Keratinocyte (primary cell): ENCODE results near the gene PTPN4. TPM values are rescaled to one million over a fixed set of nuclear protein-coding genes. Genes with fewer than 3 reads are reported as not detected.

Experiments
- DNase-seq: peaks from one replicate; pipeline ENCODE4 v3.0.0-alpha.2; 2011; ENCODE audit warnings: low read depth, missing footprints, low spot score
- FAIRE-seq: peaks from 2 replicates; lab custom pipeline; 2011; peaks lifted over from hg19 to GRCh38; lab: Jason Lieb, UNC
- H2AFZ ChIP-seq: 2 replicates; pipeline ENCODE4 v1.6.0; 2012; ENCODE audit warnings: low read length, control low read depth, inconsistent platforms; ENCODE audit not compliant: control insufficient read depth
- H3K27ac ChIP-seq: 2 replicates; pipeline ENCODE4 v1.5.1; 2011; ENCODE audit warnings: low read length; ENCODE audit not compliant: control insufficient read depth, insufficient read depth
- H3K27me3 ChIP-seq: 3 replicates; pipeline ENCODE4 v1.6.0; 2011; ENCODE audit warnings: low read length; ENCODE audit not compliant: control insufficient read depth, insufficient read depth; ENCODE audit errors: extremely low read depth
- H3K36me3 ChIP-seq, 2 experiments: 2 replicates in 1 of 2; 3 replicates in 1 of 2; pipeline ENCODE4 v1.5.1; 2011; ENCODE audit warnings: low read length in 2 of 2, mild to moderate bottlenecking in 1 of 2; ENCODE audit not compliant: control insufficient read depth in 2 of 2, insufficient read depth in 2 of 2; ENCODE audit errors: extremely low read depth in 1 of 2
- H3K4me1 ChIP-seq: 3 replicates; pipeline ENCODE4 v1.5.1; 2011; ENCODE audit warnings: low read length; ENCODE audit not compliant: control insufficient read depth, insufficient read depth; ENCODE audit errors: extremely low read depth
- H3K4me2 ChIP-seq: 3 replicates; pipeline ENCODE4 v1.6.0; 2011; ENCODE audit warnings: low read depth, low read length; ENCODE audit not compliant: control insufficient read depth, insufficient read depth; ENCODE audit errors: extremely low read depth
- H3K4me3 ChIP-seq, 3 experiments: fragments of 200-600 bp in 1 of 3; sonication (generic) in 1 of 3; 2 replicates in 2 of 3; 3 replicates in 1 of 3; pipeline ENCODE4 v1.5.1; 2011 to 2016; ENCODE audit warnings: low read length in 3 of 3, mild to moderate bottlenecking in 3 of 3, control low read depth in 2 of 3, inconsistent platforms in 1 of 3, low read depth in 1 of 3, mixed read lengths in 1 of 3, mixed run types in 1 of 3, moderate library complexity in 1 of 3; ENCODE audit not compliant: control insufficient read depth in 2 of 3, insufficient read depth in 2 of 3; ENCODE audit errors: extremely low read depth in 1 of 3
- H3K79me2 ChIP-seq: 2 replicates; pipeline ENCODE4 v1.6.0; 2012; ENCODE audit warnings: low read length; ENCODE audit not compliant: control insufficient read depth, insufficient read depth
- H3K9ac ChIP-seq: 3 replicates; pipeline ENCODE4 v1.6.0; 2011; ENCODE audit warnings: low read length; ENCODE audit not compliant: control insufficient read depth, insufficient read depth; ENCODE audit errors: extremely low read depth
- H3K9me1 ChIP-seq: 3 replicates; pipeline ENCODE4 v1.6.0; 2011; ENCODE audit warnings: low read length; ENCODE audit not compliant: control insufficient read depth, insufficient read depth; ENCODE audit errors: extremely low read depth
- H3K9me3 ChIP-seq: 2 replicates; pipeline ENCODE4 v1.5.1; 2012; ENCODE audit warnings: low read depth, low read length; ENCODE audit not compliant: control insufficient read depth
- H4K20me1 ChIP-seq: 3 replicates; pipeline ENCODE4 v1.6.0; 2011; ENCODE audit warnings: low read length; ENCODE audit not compliant: control insufficient read depth, insufficient read depth; ENCODE audit errors: extremely low read depth
- EZH2 ChIP-seq: IDR thresholded peaks from one replicate; pipeline ENCODE4 v1.6.1; 2012; ENCODE audit warnings: inconsistent platforms, mild to moderate bottlenecking, low read length, moderate library complexity
- dilution Hi-C: fragments of 300-500 bp; cut with MboI; formaldehyde crosslinking; loops from one replicate; pipeline ENCODE4 v1.7.0; 2020; ENCODE audit warnings: low sequenced_read_pairs; ENCODE audit not compliant: extremely low pct_ligation_motif_present
- polyA plus RNA-seq, 5 experiments: library from polyadenylated mRNA; depleted of rRNA in 3 of 5; stranded (reverse) in 3 of 5; stranded (forward) in 1 of 5; unstranded in 1 of 5; fragments of >200 nt; gene quantifications; 1 replicate in 1 of 5; 2 replicates in 3 of 5; 3 replicates in 1 of 5; pipeline versions ENCODE4 v1.2.1 to v1.2.3, GENCODE V29; 2011 to 2012; ENCODE audit warnings: missing spikeins in 2 of 5, low read depth in 1 of 5, low replicate concordance in 1 of 5
- TF ChIP-seq, protein P1 (sequence below), 3 experiments: IDR thresholded peaks in 1 of 3; conservative IDR thresholded peaks in 1 of 3; optimal IDR thresholded peaks in 1 of 3; 2 replicates in 2 of 3; 3 replicates in 1 of 3; pipeline versions ENCODE3 to v1.5.1; 2011; ENCODE audit warnings: low read length in 3 of 3, mild to moderate bottlenecking in 3 of 3, moderate library complexity in 2 of 3, control low read depth in 1 of 3, inconsistent platforms in 1 of 3; ENCODE audit not compliant: insufficient read depth in 2 of 3; ENCODE audit errors: extremely low read depth in 1 of 3

The PTPN4 gene
- polyA plus RNA-seq, 1 donor (not counting 4 experiments of a cell fraction or from before 2014, with no cell fraction given) = 20.6 TPM

DNA sequence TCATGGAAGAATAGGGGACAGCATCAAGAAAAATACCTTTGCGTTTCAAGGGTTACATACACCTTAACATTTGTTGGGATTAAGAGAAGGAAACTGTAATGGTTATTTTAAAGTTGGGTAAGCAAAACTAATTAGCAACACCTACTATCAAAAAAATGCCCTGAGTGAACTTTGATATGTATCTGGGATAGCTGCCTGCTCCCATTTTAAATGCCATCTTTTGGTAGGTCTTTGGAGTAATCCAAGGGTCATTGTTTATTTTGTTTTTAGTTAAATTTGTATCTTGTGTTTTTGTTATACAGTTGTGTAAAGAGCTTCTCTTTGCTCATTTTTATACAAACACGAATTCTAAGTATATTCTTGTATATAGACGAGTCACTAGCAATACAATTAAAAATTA lies 9.9 kb downstream of the PTPN4 start:
- H3K27ac ChIP-seq = no peak overlapping the region
- no peak overlapping the region for H3K4me3 ChIP-seq
- no peaks in the 10 kb centered on the region for H3K36me3 ChIP-seq
- no peaks in the 10 kb centered on the region for H3K9me1 ChIP-seq
- no peak overlapping the region for H3K9ac ChIP-seq
- no peaks in the 10 kb centered on the region for H4K20me1 ChIP-seq
- peaks cover 59% of the 10 kb centered on the region for H3K79me2 ChIP-seq
- TF ChIP-seq EZH2 = no peak
- TF ChIP-seq, protein P1, sequence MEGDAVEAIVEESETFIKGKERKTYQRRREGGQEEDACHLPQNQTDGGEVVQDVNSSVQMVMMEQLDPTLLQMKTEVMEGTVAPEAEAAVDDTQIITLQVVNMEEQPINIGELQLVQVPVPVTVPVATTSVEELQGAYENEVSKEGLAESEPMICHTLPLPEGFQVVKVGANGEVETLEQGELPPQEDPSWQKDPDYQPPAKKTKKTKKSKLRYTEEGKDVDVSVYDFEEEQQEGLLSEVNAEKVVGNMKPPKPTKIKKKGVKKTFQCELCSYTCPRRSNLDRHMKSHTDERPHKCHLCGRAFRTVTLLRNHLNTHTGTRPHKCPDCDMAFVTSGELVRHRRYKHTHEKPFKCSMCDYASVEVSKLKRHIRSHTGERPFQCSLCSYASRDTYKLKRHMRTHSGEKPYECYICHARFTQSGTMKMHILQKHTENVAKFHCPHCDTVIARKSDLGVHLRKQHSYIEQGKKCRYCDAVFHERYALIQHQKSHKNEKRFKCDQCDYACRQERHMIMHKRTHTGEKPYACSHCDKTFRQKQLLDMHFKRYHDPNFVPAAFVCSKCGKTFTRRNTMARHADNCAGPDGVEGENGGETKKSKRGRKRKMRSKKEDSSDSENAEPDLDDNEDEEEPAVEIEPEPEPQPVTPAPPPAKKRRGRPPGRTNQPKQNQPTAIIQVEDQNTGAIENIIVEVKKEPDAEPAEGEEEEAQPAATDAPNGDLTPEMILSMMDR (optimal IDR thresholded peaks at IDR 0.05 in 1 of 3, IDR thresholded peaks at IDR 0.05 in 1 of 3, conservative IDR thresholded peaks at IDR 0.05 in 1 of 3; ENCODE audit: extremely low read depth in 1 of 3, insufficient read depth in 2 of 3, low read length in 3 of 3) = no peak
- DNase-seq (no peak), FAIRE-seq (no peak)
- H3K27me3 ChIP-seq = no peaks in the 10 kb centered on the region
- H3K4me1 ChIP-seq = no peaks in the 10 kb centered on the region
- no peaks in the 10 kb centered on the region for H3K9me3 ChIP-seq
- dilution Hi-C loops = no loop called here
- H3K4me2 ChIP-seq = no peak overlapping the region
- H2AFZ ChIP-seq = no peak overlapping the region

DNA sequence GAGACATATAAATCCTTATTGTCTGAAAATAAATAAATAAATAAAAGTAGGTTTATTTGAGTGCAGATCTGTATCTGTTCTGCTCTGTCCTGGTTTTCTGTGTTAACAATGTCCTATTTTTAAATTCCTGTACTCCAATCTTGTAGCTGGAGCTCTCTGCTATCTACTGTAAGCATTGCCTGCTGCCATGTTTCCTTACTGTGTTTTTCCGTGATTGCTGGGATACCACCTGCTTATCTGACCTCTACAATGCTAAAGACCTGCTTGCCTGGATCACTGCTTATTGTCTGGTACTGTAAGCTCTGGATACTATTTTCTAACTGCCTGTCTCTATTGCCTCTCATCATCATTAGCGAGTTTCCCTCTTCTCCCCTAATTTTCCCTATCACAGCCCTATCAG lies 11.6 kb downstream of the PTPN4 start:
- Histone ChIP-seq H3K9me1 (no peaks in the 10 kb centered on the region), H3K4me3 (no peak overlapping the region), H3K9me3 (no peaks in the 10 kb centered on the region), H3K9ac (no peak overlapping the region), H3K27ac (no peak overlapping the region), H3K36me3 (no peaks in the 10 kb centered on the region), H3K27me3 (no peaks in the 10 kb centered on the region), H2AFZ (no peak overlapping the region), H3K4me1 (no peaks in the 10 kb centered on the region), H4K20me1 (no peaks in the 10 kb centered on the region), H3K4me2 (no peak overlapping the region), H3K79me2 (peaks cover 42% of the 10 kb centered on the region)
- dilution Hi-C loops = no loop called here
- DNase-seq (no peak), FAIRE-seq (no peak)
- TF ChIP-seq EZH2 = no peak
- TF ChIP-seq, protein P1 (optimal IDR thresholded peaks at IDR 0.05 in 1 of 3, IDR thresholded peaks at IDR 0.05 in 1 of 3, conservative IDR thresholded peaks at IDR 0.05 in 1 of 3; ENCODE audit: extremely low read depth in 1 of 3, insufficient read depth in 2 of 3, low read length in 3 of 3) = no peak
